HepG2 (cell line): Measurements from ENCODE around the gene POU6F2.

Experiments
- ATF1 ChIP-seq: IDR thresholded peaks from 2 replicates; pipeline ENCODE4 v1.6.1; 2016; ENCODE audit warnings: mild to moderate bottlenecking, control low read depth
- CAMTA2 ChIP-seq: sonication (generic); formaldehyde crosslinking; IDR thresholded peaks from 2 replicates; pipeline ENCODE4 v1.4.0; 2020; ENCODE audit warnings: mild to moderate bottlenecking, missing genetic modification reagents, borderline replicate concordance
- CEBPB ChIP-seq: IDR thresholded peaks from 2 replicates; pipeline ENCODE4 v1.6.1; 2011; ENCODE audit warnings: low read depth, low read length, improper control_type of control experiment, borderline replicate concordance
- EZH2 ChIP-seq: conservative IDR thresholded peaks from 2 replicates; pipeline ENCODE4 v1.6.1; 2012; ENCODE audit warnings: mild to moderate bottlenecking, low read depth, low read length, moderate library complexity
- NFIC ChIP-seq: IDR thresholded peaks from 2 replicates; pipeline ENCODE4 v1.6.1; 2012; ENCODE audit warnings: mild to moderate bottlenecking, low read length, inconsistent platforms
- NFRKB ChIP-seq: fragments of 450-650 bp; IDR thresholded peaks from 2 replicates; pipeline ENCODE4 v1.6.1; 2017
- SIN3A ChIP-seq: IDR thresholded peaks from 2 replicates; pipeline ENCODE4 v1.6.1; 2011; ENCODE audit warnings: low read depth, mild to moderate bottlenecking, control low read depth, low read length, borderline replicate concordance
- SRF ChIP-seq: IDR thresholded peaks from 2 replicates; pipeline ENCODE4 v1.6.1; 2011; ENCODE audit warnings: mild to moderate bottlenecking, low read depth, low read length, moderate library complexity
- TAF1 ChIP-seq: sonication (generic); formaldehyde crosslinking; IDR thresholded peaks from 2 replicates; pipeline ENCODE4 v1.4.0; 2020; ENCODE audit warnings: missing genetic modification reagents
- ZNF121 ChIP-seq: sonication (generic); formaldehyde crosslinking; IDR thresholded peaks from 2 replicates; pipeline ENCODE4 v1.5.0; 2020; ENCODE audit warnings: mild to moderate bottlenecking, missing genetic modification reagents
- ZNF589 ChIP-seq: sonication (generic); formaldehyde crosslinking; conservative IDR thresholded peaks from 2 replicates; pipeline ENCODE4 v1.8.0; 2022; ENCODE audit warnings: mild to moderate bottlenecking, moderate library complexity, missing genetic modification reagents
- ZNF772 ChIP-seq: sonication (generic); formaldehyde crosslinking; IDR thresholded peaks from 2 replicates; pipeline ENCODE4 v1.5.0; 2020; ENCODE audit warnings: mild to moderate bottlenecking, missing genetic modification reagents
- TF ChIP-seq, protein P1 (sequence below): sonication (generic); formaldehyde crosslinking; conservative IDR thresholded peaks from 2 replicates; pipeline ENCODE4 v1.4.0; 2020; ENCODE audit warnings: missing genetic modification reagents
- TF ChIP-seq, protein P2 (sequence below): IDR thresholded peaks from 2 replicates; pipeline ENCODE4 v1.6.1; 2016; ENCODE audit warnings: low read depth, control low read depth

- TF ChIP-seq EZH2: no peak
- no peak for TF ChIP-seq CAMTA2 (CRISPR knock-in tag)
- TF ChIP-seq ZNF772: no peak
- TF ChIP-seq ZNF589: no peak
- no peak for TF ChIP-seq CEBPB
- TF ChIP-seq, protein P1, sequence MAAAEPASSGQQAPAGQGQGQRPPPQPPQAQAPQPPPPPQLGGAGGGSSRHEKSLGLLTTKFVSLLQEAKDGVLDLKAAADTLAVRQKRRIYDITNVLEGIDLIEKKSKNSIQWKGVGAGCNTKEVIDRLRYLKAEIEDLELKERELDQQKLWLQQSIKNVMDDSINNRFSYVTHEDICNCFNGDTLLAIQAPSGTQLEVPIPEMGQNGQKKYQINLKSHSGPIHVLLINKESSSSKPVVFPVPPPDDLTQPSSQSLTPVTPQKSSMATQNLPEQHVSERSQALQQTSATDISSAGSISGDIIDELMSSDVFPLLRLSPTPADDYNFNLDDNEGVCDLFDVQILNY (CRISPR knock-in tag): no peak
- no peak for TF ChIP-seq SRF
- no peak for TF ChIP-seq NFIC
- no peak for TF ChIP-seq ZNF121 (CRISPR knock-in tag)
- no peak for TF ChIP-seq NFRKB
- TF ChIP-seq SIN3A: no peak
- TF ChIP-seq, protein P2, sequence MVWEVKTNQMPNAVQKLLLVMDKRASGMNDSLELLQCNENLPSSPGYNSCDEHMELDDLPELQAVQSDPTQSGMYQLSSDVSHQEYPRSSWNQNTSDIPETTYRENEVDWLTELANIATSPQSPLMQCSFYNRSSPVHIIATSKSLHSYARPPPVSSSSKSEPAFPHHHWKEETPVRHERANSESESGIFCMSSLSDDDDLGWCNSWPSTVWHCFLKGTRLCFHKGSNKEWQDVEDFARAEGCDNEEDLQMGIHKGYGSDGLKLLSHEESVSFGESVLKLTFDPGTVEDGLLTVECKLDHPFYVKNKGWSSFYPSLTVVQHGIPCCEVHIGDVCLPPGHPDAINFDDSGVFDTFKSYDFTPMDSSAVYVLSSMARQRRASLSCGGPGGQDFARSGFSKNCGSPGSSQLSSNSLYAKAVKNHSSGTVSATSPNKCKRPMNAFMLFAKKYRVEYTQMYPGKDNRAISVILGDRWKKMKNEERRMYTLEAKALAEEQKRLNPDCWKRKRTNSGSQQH (CRISPR knock-in tag): no peak
- TF ChIP-seq ATF1: no peak
- no peak for TF ChIP-seq TAF1
Observed at GRCh38 chr7:39240864-39241263, 263.2 kb downstream of the POU6F2 start.
